ENCODE data around the gene CDH12. TPM values are rescaled to one million over a fixed set of nuclear protein-coding genes. Genes with fewer than 3 reads are reported as not detected.

Gene CDH12
- total RNA-seq = 1 to 10 TPM in 2 of 3 donors, under 1 TPM in 1; 0.33 to 2.6 (median 1.1) TPM

DNA sequence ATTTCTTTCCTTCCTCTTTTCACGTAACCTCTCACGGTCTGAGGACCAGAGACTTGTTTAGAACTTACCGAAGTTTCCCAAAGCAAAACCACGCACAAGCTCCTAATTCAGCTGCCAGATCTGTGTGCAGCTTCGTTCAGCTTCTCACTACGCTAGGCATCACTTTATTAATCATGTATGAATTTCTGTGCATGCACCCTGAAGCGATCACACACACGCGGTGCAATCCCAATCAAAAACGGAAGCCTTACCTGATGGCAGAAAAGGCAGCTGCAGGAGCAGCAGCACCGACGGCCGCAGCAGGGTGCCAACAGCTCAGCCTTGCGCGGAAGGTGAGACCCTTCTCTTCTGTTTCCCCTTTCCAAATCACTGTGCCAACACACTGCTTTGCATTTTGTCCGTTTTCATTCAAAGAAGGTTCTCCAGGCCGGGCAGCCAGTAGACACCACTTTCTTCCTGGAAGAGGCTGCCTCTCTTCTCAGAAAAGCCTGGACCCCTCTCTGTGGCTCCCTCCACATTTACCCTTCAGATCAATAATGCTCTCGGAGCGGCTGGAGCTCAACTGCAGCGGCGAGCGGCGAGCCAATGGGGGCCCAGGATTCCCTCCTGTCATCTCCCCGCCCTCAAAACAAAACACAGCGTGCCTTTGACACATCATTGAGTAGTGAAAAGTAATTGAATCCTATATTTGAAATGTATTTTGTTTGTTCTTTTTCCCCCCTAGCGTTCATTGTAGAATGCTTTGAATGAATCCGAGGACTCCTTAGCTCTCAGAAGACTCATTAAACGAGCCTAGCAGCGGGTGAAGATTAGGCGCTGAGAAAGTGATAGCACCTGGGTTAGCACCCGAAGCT lies at the start of gene CDH12:
Gene CDH12, minus strand, starts transcription at position 538 of the 854 bp plus-strand sequence.
- Histone ChIP-seq H3K27ac (no peak within 1 kb of the TSS), H3K4me3 (peak within 1 kb of the TSS; percentile 26 to 60 (median 47)), H3K36me3 (no peaks in the 10 kb centered on the region), H3K4me1 (no peaks in the 10 kb centered on the region), H3K9me3 (no peaks in the 10 kb centered on the region), H3K27me3 (no peaks in the 10 kb centered on the region)
- intact Hi-C loops (cut with DNase I; ENCODE audit: low total_unique reads) = no loop called here
- TF ChIP-seq POLR2A (IDR thresholded peaks at IDR 0.05) = no peak
- TF ChIP-seq, protein P1, sequence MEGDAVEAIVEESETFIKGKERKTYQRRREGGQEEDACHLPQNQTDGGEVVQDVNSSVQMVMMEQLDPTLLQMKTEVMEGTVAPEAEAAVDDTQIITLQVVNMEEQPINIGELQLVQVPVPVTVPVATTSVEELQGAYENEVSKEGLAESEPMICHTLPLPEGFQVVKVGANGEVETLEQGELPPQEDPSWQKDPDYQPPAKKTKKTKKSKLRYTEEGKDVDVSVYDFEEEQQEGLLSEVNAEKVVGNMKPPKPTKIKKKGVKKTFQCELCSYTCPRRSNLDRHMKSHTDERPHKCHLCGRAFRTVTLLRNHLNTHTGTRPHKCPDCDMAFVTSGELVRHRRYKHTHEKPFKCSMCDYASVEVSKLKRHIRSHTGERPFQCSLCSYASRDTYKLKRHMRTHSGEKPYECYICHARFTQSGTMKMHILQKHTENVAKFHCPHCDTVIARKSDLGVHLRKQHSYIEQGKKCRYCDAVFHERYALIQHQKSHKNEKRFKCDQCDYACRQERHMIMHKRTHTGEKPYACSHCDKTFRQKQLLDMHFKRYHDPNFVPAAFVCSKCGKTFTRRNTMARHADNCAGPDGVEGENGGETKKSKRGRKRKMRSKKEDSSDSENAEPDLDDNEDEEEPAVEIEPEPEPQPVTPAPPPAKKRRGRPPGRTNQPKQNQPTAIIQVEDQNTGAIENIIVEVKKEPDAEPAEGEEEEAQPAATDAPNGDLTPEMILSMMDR (IDR thresholded peaks at IDR 0.05) = no peak
- TF ChIP-seq POLR2AphosphoS5 (IDR thresholded peaks at IDR 0.05) = no peak
- DNase-seq (ENCODE audit: low spot score in 2 of 2) = peak in 1 of 2 donors; percentile 43

DNA sequence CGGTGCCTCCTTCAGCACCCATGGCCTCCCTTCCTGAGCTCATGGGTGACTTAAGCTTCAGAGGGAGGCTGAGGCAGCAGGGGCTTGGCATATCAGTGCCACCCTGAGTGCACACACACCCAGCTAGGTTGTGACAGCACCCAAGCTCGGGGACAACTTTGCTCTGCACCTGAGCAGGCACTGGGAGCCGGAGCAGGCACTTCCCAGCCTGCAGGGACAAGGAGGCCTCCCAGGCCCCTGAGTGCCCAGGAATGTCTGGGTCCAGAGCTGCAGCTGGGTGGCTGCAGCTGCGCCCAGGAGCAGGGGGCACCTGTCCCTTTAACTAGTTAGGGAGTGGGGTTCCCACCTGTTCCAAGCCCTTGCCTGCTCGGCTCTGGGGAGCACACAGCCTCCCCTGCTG lies 48.7 kb upstream of the CDH12 start:
- Histone ChIP-seq H3K4me1 (no peaks in the 10 kb centered on the region), H3K36me3 (no peaks in the 10 kb centered on the region), H3K4me3 (no peak overlapping the region), H3K27me3 (no peaks in the 10 kb centered on the region), H3K9me3 (peaks cover 0 to 6% of the 10 kb centered on the region in 2 donors), H3K27ac (no peak overlapping the region)
- no peak for TF ChIP-seq POLR2A (IDR thresholded peaks at IDR 0.05)
- TF ChIP-seq POLR2AphosphoS5 (IDR thresholded peaks at IDR 0.05) = no peak
- TF ChIP-seq, protein P1 (IDR thresholded peaks at IDR 0.05) = no peak
- intact Hi-C loops (cut with DNase I; ENCODE audit: low total_unique reads) = no loop called here
- DNase-seq (ENCODE audit: low spot score in 2 of 2) = no peak

DNA sequence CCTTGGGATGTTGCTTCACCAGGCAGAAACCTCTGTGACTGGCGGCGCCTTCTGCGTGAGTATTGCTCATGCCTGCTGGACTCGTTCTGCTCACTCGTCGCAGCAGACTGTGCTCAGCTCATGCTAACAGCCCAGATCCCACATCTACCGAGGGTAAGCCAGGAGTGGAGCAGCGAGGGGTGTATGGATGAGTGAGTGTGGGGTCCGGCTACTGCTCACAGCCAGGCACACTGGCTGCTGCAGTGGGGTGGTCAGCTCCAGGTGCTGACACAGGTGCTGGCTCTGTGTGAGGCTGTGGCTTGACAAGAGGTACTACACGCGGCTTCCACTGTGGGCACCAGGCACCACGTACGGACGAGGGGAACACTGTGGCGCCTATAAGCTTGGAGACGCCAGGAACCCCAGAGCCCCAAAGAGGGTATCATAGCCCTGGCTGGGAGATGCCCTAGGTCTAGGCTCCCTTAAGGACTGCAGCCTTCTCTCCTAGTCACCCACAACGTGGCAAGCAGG lies 47.7 kb upstream of the CDH12 start:
- Histone ChIP-seq H3K9me3 (peaks cover 0 to 6% of the 10 kb centered on the region in 2 donors), H3K4me1 (no peaks in the 10 kb centered on the region), H3K36me3 (no peaks in the 10 kb centered on the region), H3K4me3 (no peak overlapping the region), H3K27me3 (no peaks in the 10 kb centered on the region), H3K27ac (no peak overlapping the region)
- intact Hi-C loops (cut with DNase I; ENCODE audit: low total_unique reads) = no loop called here
- no peak for DNase-seq (ENCODE audit: low spot score in 2 of 2)
- TF ChIP-seq, protein P1 (IDR thresholded peaks at IDR 0.05) = no peak
- TF ChIP-seq POLR2A (IDR thresholded peaks at IDR 0.05) (no peak), POLR2AphosphoS5 (IDR thresholded peaks at IDR 0.05) (no peak)

DNA sequence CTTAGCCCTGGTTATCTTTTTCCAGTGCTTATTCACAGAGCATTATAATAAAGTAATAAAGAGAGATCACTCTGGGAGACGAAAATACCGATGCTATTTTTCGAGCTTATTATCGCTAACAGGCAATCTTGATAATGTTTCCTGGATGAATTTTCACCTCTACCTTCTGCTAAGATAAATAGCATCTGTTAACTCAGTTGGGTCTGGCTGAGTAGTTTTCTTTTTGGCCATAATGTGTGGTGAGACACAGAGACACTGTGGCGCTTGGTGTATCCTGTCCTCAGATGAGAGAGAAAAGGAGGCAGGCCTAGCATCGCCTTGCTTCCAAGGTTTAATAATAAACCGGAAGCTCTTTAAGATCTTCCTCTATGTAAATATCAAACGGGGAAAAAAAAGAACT lies 46.2 kb upstream of the CDH12 start:
- peaks cover 0 to 6% of the 10 kb centered on the region in 2 donors for H3K9me3 ChIP-seq
- TF ChIP-seq, protein P1 (IDR thresholded peaks at IDR 0.05) = no peak
- TF ChIP-seq POLR2AphosphoS5 (IDR thresholded peaks at IDR 0.05) = no peak
- DNase-seq (ENCODE audit: low spot score in 2 of 2) = no peak
- intact Hi-C loops (cut with DNase I; ENCODE audit: low total_unique reads) = no loop called here
- H3K27ac ChIP-seq = no peak overlapping the region
- no peaks in the 10 kb centered on the region for H3K27me3 ChIP-seq
- no peaks in the 10 kb centered on the region for H3K4me1 ChIP-seq
- H3K4me3 ChIP-seq = no peak overlapping the region
- H3K36me3 ChIP-seq = no peaks in the 10 kb centered on the region

DNA sequence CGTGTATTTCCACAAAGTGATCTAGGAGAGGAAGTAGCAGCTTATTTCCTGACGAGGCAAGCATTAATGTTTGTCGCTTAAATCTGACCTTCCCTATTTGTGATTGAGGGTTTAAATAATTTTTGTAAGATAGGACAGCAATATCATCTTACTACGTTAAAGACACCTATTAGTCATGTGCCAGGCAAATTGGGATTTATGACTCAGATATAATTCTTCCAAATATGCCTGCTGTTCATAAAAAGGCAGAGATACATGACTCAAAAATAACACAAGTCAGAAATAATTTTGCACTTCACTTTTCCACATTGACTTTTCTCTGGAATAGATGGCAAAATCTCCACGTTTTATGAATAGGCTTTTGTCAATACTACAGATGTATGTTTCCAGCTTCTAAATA lies 43.0 kb upstream of the CDH12 start:
- Histone ChIP-seq H3K4me1 (no peaks in the 10 kb centered on the region), H3K27ac (no peak overlapping the region), H3K36me3 (no peaks in the 10 kb centered on the region), H3K9me3 (peaks cover 0 to 6% of the 10 kb centered on the region in 2 donors), H3K27me3 (no peaks in the 10 kb centered on the region), H3K4me3 (no peak overlapping the region)
- intact Hi-C loops (cut with DNase I; ENCODE audit: low total_unique reads) = no loop called here
- no peak for DNase-seq (ENCODE audit: low spot score in 2 of 2)
- TF ChIP-seq POLR2A (IDR thresholded peaks at IDR 0.05) (no peak), POLR2AphosphoS5 (IDR thresholded peaks at IDR 0.05) (no peak)
- TF ChIP-seq, protein P1 (IDR thresholded peaks at IDR 0.05) = no peak
